Cardiac muscle cell (in vitro differentiated cells and primary cell): ENCODE results near the gene FILIP1. TPM values are rescaled to one million over a fixed set of nuclear protein-coding genes. Genes with fewer than 3 reads are reported as not detected.

ENCODE experiments used
- DNase-seq, 2 donors: peaks; one replicate each; pipeline versions ENCODE4 v3.0.0 to v3.0.0-alpha.2; 2010 to 2017; ENCODE audit warnings: low read depth in 1 of 2, low spot score in 1 of 2
- H3K27ac ChIP-seq: fragments of 200-600 bp; sonication (generic); 2 replicates; pipeline ENCODE4 v1.5.1; 2016
- H3K27me3 ChIP-seq: fragments of 200-600 bp; sonication (generic); 2 replicates; pipeline ENCODE4 v1.6.0; 2016; ENCODE audit warnings: control low read depth
- H3K36me3 ChIP-seq: fragments of 200-600 bp; sonication (generic); 2 replicates; pipeline ENCODE4 v1.5.1; 2016; ENCODE audit warnings: control low read depth
- H3K4me1 ChIP-seq: fragments of 200-600 bp; sonication (generic); 2 replicates; pipeline ENCODE4 v1.8.1; 2017; ENCODE audit warnings: low read depth, mild to moderate bottlenecking, mixed run types
- H3K4me3 ChIP-seq: fragments of 200-600 bp; sonication (generic); 2 replicates; pipeline ENCODE4 v1.5.1; 2016; ENCODE audit warnings: mild to moderate bottlenecking
- H3K9me3 ChIP-seq: fragments of 200-600 bp; sonication (generic); 2 replicates; pipeline ENCODE4 v1.5.1; 2017; ENCODE audit warnings: low read depth, mild to moderate bottlenecking, control low read depth
- polyA plus RNA-seq: library from polyadenylated mRNA; unstranded; fragments of >200 nt; fragmentation: Nextera tagmentation; extraction: Ambion mirVana; gene quantifications from 2 replicates; pipeline ENCODE4 v1.2.1, GENCODE V29; 2016
- total RNA-seq: library from RNA; depleted of rRNA; stranded (reverse); fragments of >200 nt; gene quantifications from 2 replicates; pipeline ENCODE4 v1.2.3, GENCODE V29; 2016
- TF ChIP-seq, protein P1 (sequence below): IDR thresholded peaks from 2 replicates; pipeline ENCODE4 v1.5.1; 2012; ENCODE audit warnings: low read depth, mild to moderate bottlenecking, low read length

Gene FILIP1
- total and polyA plus RNA-seq, 2 experiments from 2014 or later = 64.8 to 107 TPM

DNA sequence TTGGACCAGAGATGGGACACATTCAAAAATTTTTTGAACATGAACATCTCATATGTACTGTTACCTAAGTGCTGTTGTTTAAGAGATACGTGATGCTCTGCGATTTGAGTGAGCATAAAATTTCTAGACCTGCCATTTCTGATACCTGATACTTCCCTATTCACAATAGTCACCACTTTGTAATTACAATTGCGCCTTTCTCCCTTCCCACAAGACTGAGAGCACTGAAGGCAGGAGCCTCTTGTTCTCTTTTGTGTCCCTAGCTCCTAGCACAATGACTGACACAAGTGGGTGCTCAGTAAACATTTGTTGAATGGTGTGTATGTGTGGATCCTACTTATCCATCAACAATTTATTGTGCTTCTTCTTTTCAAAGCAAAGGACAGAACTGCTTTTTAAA, 116.2 kb downstream of the FILIP1 start:
- H3K27ac ChIP-seq = peak overlapping the region; percentile 21
- TF ChIP-seq, protein P1, sequence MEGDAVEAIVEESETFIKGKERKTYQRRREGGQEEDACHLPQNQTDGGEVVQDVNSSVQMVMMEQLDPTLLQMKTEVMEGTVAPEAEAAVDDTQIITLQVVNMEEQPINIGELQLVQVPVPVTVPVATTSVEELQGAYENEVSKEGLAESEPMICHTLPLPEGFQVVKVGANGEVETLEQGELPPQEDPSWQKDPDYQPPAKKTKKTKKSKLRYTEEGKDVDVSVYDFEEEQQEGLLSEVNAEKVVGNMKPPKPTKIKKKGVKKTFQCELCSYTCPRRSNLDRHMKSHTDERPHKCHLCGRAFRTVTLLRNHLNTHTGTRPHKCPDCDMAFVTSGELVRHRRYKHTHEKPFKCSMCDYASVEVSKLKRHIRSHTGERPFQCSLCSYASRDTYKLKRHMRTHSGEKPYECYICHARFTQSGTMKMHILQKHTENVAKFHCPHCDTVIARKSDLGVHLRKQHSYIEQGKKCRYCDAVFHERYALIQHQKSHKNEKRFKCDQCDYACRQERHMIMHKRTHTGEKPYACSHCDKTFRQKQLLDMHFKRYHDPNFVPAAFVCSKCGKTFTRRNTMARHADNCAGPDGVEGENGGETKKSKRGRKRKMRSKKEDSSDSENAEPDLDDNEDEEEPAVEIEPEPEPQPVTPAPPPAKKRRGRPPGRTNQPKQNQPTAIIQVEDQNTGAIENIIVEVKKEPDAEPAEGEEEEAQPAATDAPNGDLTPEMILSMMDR = no peak
- H3K36me3 ChIP-seq = no peaks in the 10 kb centered on the region
- no peak overlapping the region for H3K4me3 ChIP-seq
- DNase-seq = no peak
- no peaks in the 10 kb centered on the region for H3K9me3 ChIP-seq
- peaks cover 39% of the 10 kb centered on the region for H3K4me1 ChIP-seq
- H3K27me3 ChIP-seq = no peaks in the 10 kb centered on the region

DNA sequence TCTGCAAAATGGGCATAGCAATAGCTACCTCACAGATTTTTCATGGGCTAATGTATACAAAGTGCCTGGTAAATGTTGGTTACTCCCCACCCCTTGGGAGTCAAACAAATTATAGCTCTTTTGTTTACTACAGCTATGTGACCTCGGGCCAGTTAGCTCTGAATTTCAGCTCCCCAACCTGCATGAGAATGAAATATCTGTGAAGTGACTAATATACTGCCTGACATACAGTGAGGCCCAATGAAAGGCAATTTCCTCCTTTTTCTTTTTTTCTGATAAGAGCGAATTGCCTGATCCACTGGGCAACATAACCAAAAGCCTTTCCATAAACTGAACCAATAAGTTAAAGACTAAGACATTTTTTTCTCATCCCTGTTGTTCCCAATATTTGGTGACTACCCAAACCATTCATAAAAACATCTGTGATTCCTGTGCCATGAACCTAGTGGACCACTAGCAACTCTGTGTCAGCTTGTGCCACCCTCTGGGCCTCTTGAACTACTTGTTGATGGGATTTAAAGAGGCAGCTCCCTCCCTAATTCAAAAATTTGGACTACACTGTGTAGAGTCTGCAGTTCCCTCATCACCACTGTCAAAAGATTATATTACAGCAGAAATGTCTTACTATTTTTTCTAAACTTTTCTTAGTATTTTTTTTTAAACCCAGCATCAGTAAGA, 117.1 kb downstream of the FILIP1 start:
- no peak overlapping the region for H3K4me3 ChIP-seq
- peak in 1 of 2 donors; percentile 54 for DNase-seq
- H3K27ac ChIP-seq = peak overlapping the region; percentile 80
- TF ChIP-seq, protein P1 = no peak
- no peaks in the 10 kb centered on the region for H3K9me3 ChIP-seq
- H3K4me1 ChIP-seq = peaks cover 30% of the 10 kb centered on the region
- H3K27me3 ChIP-seq = no peaks in the 10 kb centered on the region
- H3K36me3 ChIP-seq = no peaks in the 10 kb centered on the region

DNA sequence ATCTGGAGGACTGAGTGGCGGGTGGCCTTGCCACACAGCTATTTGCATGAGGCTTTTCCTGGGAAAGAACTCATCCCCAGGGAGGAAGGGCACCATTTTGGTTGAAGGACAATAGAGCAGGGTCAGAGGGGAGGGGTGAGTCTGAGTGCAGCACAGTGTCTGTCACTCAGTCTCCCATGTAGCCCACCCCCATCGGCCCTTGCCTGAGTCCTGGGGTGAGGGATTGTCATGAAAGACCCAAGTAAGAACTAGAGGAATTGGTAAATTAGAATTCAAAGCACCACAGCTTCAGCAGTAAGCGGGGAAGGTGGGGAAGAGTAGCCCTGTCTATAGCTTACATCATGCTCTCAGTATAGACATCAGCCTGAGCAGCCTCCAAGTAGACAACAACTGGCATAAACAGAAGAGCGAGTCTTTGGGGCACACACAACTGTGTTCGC, 118.6 kb downstream of the FILIP1 start:
- no peaks in the 10 kb centered on the region for H3K9me3 ChIP-seq
- H3K4me3 ChIP-seq = no peak overlapping the region
- no peaks in the 10 kb centered on the region for H3K36me3 ChIP-seq
- H3K27ac ChIP-seq = peak overlapping the region; percentile 80
- H3K27me3 ChIP-seq = no peaks in the 10 kb centered on the region
- no peak for DNase-seq
- peaks cover 28% of the 10 kb centered on the region for H3K4me1 ChIP-seq
- TF ChIP-seq, protein P1 = no peak

DNA sequence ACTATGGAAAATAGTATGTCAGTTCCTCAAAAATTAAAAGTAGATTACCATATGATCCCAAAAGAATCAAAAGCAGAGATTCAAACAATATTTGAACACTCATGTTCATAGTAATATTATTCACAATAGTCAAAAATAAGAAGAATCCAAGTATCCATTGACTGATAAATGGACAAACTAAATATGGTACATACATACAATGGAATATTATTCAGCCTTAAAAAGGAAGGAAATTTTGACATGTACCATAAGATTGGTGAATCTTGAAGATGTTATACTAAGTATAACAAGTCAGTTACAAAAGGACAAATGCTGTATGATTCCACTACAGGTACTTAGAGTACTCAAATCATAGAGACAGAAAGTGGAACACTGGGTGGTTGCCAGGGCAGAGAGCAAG, 120.7 kb downstream of the FILIP1 start:
- no peak overlapping the region for H3K27ac ChIP-seq
- no peaks in the 10 kb centered on the region for H3K9me3 ChIP-seq
- no peak for DNase-seq
- TF ChIP-seq, protein P1 = no peak
- H3K27me3 ChIP-seq = no peaks in the 10 kb centered on the region
- no peak overlapping the region for H3K4me3 ChIP-seq
- H3K4me1 ChIP-seq = peaks cover 30% of the 10 kb centered on the region
- H3K36me3 ChIP-seq = no peaks in the 10 kb centered on the region

DNA sequence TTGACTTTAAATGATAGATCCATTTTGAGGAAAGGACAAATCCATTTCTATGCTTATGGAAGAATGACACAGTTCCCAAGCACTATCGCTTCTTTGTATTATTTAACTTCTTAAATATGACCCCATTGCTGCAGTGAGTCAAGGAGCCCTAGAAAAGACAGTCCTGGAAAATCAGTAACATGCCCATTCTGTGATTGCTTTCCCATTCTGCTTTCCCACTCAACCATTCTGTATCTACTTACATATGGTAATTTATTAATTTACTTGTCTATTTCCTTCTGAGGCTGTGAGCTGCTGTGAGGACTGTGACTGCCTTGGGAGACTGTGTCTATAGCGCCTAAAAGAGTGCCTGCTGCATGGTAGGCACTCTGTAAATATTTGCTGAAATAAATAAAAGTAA, 123.6 kb downstream of the FILIP1 start:
- DNase-seq = no peak
- peaks cover 6% of the 10 kb centered on the region for H3K4me1 ChIP-seq
- TF ChIP-seq, protein P1 = no peak
- no peaks in the 10 kb centered on the region for H3K27me3 ChIP-seq
- peak overlapping the region; percentile 85 for H3K27ac ChIP-seq
- H3K4me3 ChIP-seq = no peak overlapping the region
- H3K9me3 ChIP-seq = no peaks in the 10 kb centered on the region
- no peaks in the 10 kb centered on the region for H3K36me3 ChIP-seq
